Left ventricle myocardium inferior (tissue), 1 donor: ENCODE measurements around the gene G6PC1. TPM values are rescaled to one million over a fixed set of nuclear protein-coding genes. Genes with fewer than 3 reads are reported as not detected.
"Not testable (repeated sequence)": the region's sequence is repeated elsewhere in the genome, so short reads cannot be mapped to it uniquely, and the experiment has no call there.

Experiments
- DNase-seq: peaks from one replicate; pipeline ENCODE4 v3.0.0-alpha.2; 2020
- H3K27ac ChIP-seq: fragments of 200-600 bp; replicated peaks from 2 replicates; pipeline ENCODE4 v1.8.0; 2021
- H3K27me3 ChIP-seq: fragments of 200-600 bp; 2 replicates; pipeline ENCODE4 v1.8.0; 2021; ENCODE audit warnings: low read depth
- H3K36me3 ChIP-seq: fragments of 200-600 bp; 2 replicates; pipeline ENCODE4 v1.8.0; 2021
- H3K4me1 ChIP-seq: fragments of 200-600 bp; 2 replicates; pipeline ENCODE4 v1.8.0; 2021
- H3K4me3 ChIP-seq: fragments of 200-600 bp; 2 replicates; pipeline ENCODE4 v1.8.0; 2021; ENCODE audit warnings: mild to moderate bottlenecking, moderate library complexity
- H3K9me3 ChIP-seq: fragments of 200-600 bp; replicated peaks from 2 replicates; pipeline ENCODE4 v1.8.0; 2021
- intact Hi-C: fragments of 100-400 bp; cut with micrococcal nuclease; formaldehyde crosslinking; loops from one replicate; pipeline ENCODE4 v1.11.0; 2022
- total RNA-seq: library from RNA; stranded (reverse); fragmentation: NEBNext Ultra II Directional; extraction: Animal tissue kit (Norgen Biotek cat#: 25700); gene quantifications from one replicate; pipeline ENCODE4 v1.2.1, GENCODE V29; 2021
- TF ChIP-seq, protein P1 (sequence below): fragments of 200-600 bp; IDR thresholded peaks from 2 replicates; pipeline ENCODE4 v1.8.0; 2021; ENCODE audit warnings: antibody characterized with exemption, mild to moderate bottlenecking, borderline replicate concordance
- donor health status: DM: no; HTN: yes; CAD: no; lungs with severe emphysema.

The G6PC1 gene
- total RNA-seq, 1 donor from 2014 or later, result not detected

DNA sequence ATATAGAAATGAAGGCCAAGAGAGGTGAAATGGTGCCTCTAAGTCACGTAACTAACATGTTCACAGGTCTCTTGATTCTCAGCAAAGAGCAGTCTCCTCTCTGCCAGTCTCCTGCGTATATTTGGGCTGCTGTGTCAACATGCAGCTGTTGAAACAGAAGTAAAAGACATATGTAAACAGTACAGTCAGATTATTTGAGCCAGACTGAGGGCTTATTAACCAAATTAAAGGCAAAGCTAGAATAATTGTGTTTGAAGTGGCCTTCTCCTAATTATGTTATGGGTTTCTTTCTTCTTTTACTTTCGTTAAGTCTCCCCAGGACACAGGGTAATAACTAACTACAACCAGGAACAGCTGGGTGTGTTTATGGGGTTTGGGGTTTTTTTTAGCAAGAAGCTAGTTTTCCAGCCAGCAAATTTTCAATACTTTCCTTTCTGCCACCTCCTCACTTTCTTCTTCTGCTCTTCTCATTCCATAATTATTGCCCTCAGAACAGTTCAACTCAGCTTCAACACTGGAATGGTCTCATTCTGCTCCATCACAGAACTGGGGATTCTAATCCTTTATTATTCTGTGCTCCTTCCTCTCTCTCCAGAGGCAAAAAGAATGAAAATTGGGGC, 18.4 kb downstream of the G6PC1 start:
- Histone ChIP-seq H3K4me1 (peaks cover 24% of the 10 kb centered on the region), H3K36me3 (no peaks in the 10 kb centered on the region), H3K9me3 (no peaks in the 10 kb centered on the region), H3K4me3 (no peak overlapping the region), H3K27me3 (no peaks in the 10 kb centered on the region), H3K27ac (no peak overlapping the region)
- DNase-seq, result no peak
- TF ChIP-seq, protein P1, sequence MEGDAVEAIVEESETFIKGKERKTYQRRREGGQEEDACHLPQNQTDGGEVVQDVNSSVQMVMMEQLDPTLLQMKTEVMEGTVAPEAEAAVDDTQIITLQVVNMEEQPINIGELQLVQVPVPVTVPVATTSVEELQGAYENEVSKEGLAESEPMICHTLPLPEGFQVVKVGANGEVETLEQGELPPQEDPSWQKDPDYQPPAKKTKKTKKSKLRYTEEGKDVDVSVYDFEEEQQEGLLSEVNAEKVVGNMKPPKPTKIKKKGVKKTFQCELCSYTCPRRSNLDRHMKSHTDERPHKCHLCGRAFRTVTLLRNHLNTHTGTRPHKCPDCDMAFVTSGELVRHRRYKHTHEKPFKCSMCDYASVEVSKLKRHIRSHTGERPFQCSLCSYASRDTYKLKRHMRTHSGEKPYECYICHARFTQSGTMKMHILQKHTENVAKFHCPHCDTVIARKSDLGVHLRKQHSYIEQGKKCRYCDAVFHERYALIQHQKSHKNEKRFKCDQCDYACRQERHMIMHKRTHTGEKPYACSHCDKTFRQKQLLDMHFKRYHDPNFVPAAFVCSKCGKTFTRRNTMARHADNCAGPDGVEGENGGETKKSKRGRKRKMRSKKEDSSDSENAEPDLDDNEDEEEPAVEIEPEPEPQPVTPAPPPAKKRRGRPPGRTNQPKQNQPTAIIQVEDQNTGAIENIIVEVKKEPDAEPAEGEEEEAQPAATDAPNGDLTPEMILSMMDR, result no peak
- intact Hi-C loops, result no loop called here

- H3K4me3 ChIP-seq, intact Hi-C loops, H3K36me3 ChIP-seq, H3K9me3 ChIP-seq, H3K27ac ChIP-seq, H3K27me3 ChIP-seq, DNase-seq: not testable (repeated sequence)
- peaks cover 24% of the 10 kb centered on the region for H3K4me1 ChIP-seq
Observed at GRCh38 chr17:42919522-42920077, 19.0 kb downstream of the G6PC1 start.

DNA sequence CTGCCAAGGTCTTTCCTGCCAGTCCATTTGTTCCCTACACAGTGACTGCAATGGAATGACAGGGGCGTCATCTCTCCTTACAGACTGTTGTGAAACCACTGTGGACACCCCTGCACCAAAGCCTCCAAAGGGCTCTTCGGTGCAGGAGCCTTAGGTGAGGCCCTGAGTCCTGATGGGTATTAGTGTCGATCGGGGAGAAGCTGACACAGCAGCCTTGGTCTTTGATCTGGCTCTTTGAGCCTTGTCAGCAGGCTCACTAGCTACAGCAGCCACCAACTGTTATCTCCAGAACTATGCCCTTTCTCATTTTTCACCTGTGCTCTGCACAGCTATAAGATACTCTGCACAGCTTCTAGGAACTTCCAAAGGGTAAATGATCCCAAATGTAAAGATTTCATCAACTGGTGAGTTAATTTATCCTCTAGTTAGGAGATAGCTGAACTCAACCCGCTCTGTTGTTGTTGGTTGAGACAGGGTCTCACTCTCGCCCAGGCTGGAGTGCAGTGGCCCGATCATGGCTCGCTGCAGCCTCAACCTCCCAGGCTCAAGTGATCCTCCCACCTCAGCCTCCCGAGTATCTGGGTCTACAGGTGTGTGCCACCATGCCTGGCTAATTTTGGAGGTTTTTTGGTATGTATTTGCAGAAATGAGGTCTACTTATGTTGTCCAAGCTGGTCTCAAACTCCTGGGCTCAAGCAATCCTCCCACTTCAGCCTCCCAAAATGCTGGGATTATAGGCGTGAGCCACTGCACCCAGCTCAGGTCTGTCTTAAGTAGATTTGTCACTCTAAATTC, 19.7 kb downstream of the G6PC1 start:
- TF ChIP-seq, protein P1, result no peak
- DNase-seq, result no peak
- Histone ChIP-seq H3K27ac (peak overlapping the region; percentile 61), H3K27me3 (no peaks in the 10 kb centered on the region), H3K4me3 (no peak overlapping the region), H3K4me1 (peaks cover 29% of the 10 kb centered on the region), H3K36me3 (no peaks in the 10 kb centered on the region), H3K9me3 (no peaks in the 10 kb centered on the region)
- intact Hi-C loops, result no loop called here

- TF ChIP-seq, protein P1, result no peak
- Histone ChIP-seq H3K4me1 (peaks cover 32% of the 10 kb centered on the region), H3K9me3 (no peaks in the 10 kb centered on the region), H3K4me3 (no peak overlapping the region), H3K27ac (peak overlapping the region; percentile 61), H3K36me3 (no peaks in the 10 kb centered on the region), H3K27me3 (no peaks in the 10 kb centered on the region)
- intact Hi-C loops, result no loop called here
- DNase-seq, result peak; percentile 33
Observed at GRCh38 chr17:42920922-42921321, 20.3 kb downstream of the G6PC1 start.

DNA sequence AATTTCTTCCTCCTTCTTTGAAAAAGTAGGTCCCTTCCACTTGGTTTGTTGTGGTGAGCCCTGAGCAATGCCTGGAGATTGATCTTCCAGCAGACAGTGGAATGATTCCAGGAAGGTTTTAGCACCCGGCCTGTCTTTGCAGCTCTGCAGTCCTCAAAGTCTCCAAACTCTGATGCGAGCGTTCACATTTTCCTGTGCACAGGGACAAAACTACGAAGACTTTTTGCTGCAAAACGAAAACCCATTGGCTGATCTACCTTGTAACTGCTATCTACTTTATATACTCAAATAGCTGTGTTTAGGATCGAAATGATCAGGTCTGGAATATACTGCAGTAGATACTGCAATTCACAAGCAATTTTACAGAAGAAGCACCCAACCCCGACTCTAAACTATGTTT, 21.7 kb downstream of the G6PC1 start:
- TF ChIP-seq, protein P1, result no peak
- Histone ChIP-seq H3K27me3 (no peaks in the 10 kb centered on the region), H3K36me3 (no peaks in the 10 kb centered on the region), H3K4me3 (no peak overlapping the region), H3K27ac (peak overlapping the region; percentile 61), H3K9me3 (no peaks in the 10 kb centered on the region), H3K4me1 (peaks cover 32% of the 10 kb centered on the region)
- intact Hi-C loops, result no loop called here
- DNase-seq, result no peak

GRCh38 chr17:42923472-42923871, 22.9 kb downstream of the G6PC1 start:
- intact Hi-C loops, H3K36me3 ChIP-seq, H3K4me3 ChIP-seq, H3K9me3 ChIP-seq, DNase-seq, H3K27me3 ChIP-seq: not testable (repeated sequence)
- peaks cover 32% of the 10 kb centered on the region for H3K4me1 ChIP-seq
- peak overlapping the region; percentile 61 for H3K27ac ChIP-seq
